Spleen (tissue), 11 donors: Measurements from ENCODE around the gene TMEM175. TPM values are rescaled to one million over a fixed set of nuclear protein-coding genes. Genes with fewer than 3 reads are reported as not detected.

Experiments used
- DNase-seq: peaks from one replicate; pipeline ENCODE4 v3.0.0-alpha.2; 2020
- H3K27ac ChIP-seq, 8 donors: fragments of 200-600 bp; sonication (generic) in 7 of 8; 1 replicate in 4 of 8; 2 replicates in 4 of 8; pipeline versions ENCODE4 v1.5.0 to v1.8.0; 2016 to 2021; ENCODE audit warnings: inconsistent platforms in 4 of 8, mild to moderate bottlenecking in 4 of 8, moderate library complexity in 1 of 8
- H3K27me3 ChIP-seq, 7 donors: fragments of 200-600 bp; sonication (generic) in 6 of 7; replicated peaks in 1 of 7; 1 replicate in 4 of 7; 2 replicates in 3 of 7; pipeline versions ENCODE4 v1.5.0 to v1.8.0; 2016 to 2021; ENCODE audit warnings: inconsistent platforms in 3 of 7, mild to moderate bottlenecking in 1 of 7
- H3K36me3 ChIP-seq, 6 donors: fragments of 200-600 bp; sonication (generic) in 5 of 6; 1 replicate in 4 of 6; 2 replicates in 2 of 6; pipeline versions ENCODE4 v1.5.0 to v1.8.0; 2016 to 2021; ENCODE audit warnings: inconsistent platforms in 2 of 6
- H3K4me1 ChIP-seq, 6 donors: fragments of 200-600 bp; sonication (generic) in 5 of 6; 1 replicate in 3 of 6; 2 replicates in 3 of 6; pipeline versions ENCODE4 v1.5.0 to v1.8.0; 2016 to 2021; ENCODE audit warnings: inconsistent platforms in 3 of 6
- H3K4me3 ChIP-seq, 8 donors: fragments of 200-600 bp; sonication (generic) in 7 of 8; 1 replicate in 4 of 8; 2 replicates in 4 of 8; pipeline versions ENCODE4 v1.5.0 to v1.8.0; 2016 to 2021; ENCODE audit warnings: inconsistent platforms in 4 of 8, mild to moderate bottlenecking in 4 of 8, moderate library complexity in 2 of 8
- H3K9me3 ChIP-seq, 8 donors: fragments of 200-600 bp; sonication (generic) in 7 of 8; 1 replicate in 4 of 8; 2 replicates in 4 of 8; pipeline versions ENCODE4 v1.5.0 to v1.8.0; 2016 to 2021; ENCODE audit warnings: inconsistent platforms in 4 of 8
- CTCF ChIP-seq, 11 experiments: fragments of 200-600 bp in 7 of 11; fragments of 450-650 bp in 4 of 11; sonication (generic) in 4 of 11; IDR thresholded peaks in 8 of 11; conservative IDR thresholded peaks in 3 of 11; 1 replicate in 7 of 11; 2 replicates in 4 of 11; pipeline versions ENCODE4 v1.4.0 to v1.8.0; 2016 to 2021; ENCODE audit warnings: antibody characterized with exemption in 11 of 11, inconsistent platforms in 4 of 11, mild to moderate bottlenecking in 1 of 11
- POLR2A ChIP-seq, 3 donors: fragments of 450-650 bp; IDR thresholded peaks; one replicate each; pipeline ENCODE4 v1.5.1; 2017; ENCODE audit warnings: antibody characterized with exemption in 3 of 3, mild to moderate bottlenecking in 1 of 3
- POLR2AphosphoS5 ChIP-seq, 3 donors: sonication (generic); formaldehyde crosslinking; IDR thresholded peaks; one replicate each; pipeline ENCODE4 v1.5.1; 2017; ENCODE audit warnings: antibody characterized with exemption in 3 of 3
- WGBS, 5 donors: extraction: QIAGEN DNeasy Blood & Tissue Kit in 3 of 5; methylation state at CpG; one replicate each; pipeline versions ENCODE4 v1.1.5 to v1.1.7; 2013 to 2018; 5-methylcytosine and 5-hydroxymethylcytosine counted together
- intact Hi-C: fragments of 100-400 bp; cut with DNase I; formaldehyde crosslinking; loops from one replicate; pipeline ENCODE4 v1.15.0; 2023; ENCODE audit warnings: low total_unique reads
- polyA plus RNA-seq, 3 donors: library from polyadenylated mRNA; stranded (reverse); fragments of 200-250 nt; gene quantifications; one replicate each; pipeline ENCODE4 v1.2.1, GENCODE V29; 2013
- total RNA-seq, 7 donors: library from RNA; depleted of rRNA in 3 of 7; stranded (reverse); fragments of >200 nt in 3 of 7; fragmentation: NEBNext Ultra II Directional in 4 of 7; extraction: Animal tissue kit (Norgen Biotek cat#: 25700) in 4 of 7; gene quantifications; one replicate each; pipeline versions ENCODE4 v1.1.0 to v1.2.1, GENCODE V29; 2016 to 2021
- donor health status: healthy with polysubstance abuse.
- donor health status: DM: no; HTN: no; CAD: no; lungs with moderate emphysema.
- donor health status: DM: no; HTN: no; CAD: no.
- donor health status: Bipolar disorder and iron deficiency.
- donor health status: healthy.
- donor health status: DM: no; HTN: no; CAD: no.
- donor health status: DM: yes; HTN: yes; CAD: no.

Gene TMEM175
- total and polyA plus RNA-seq, 10 donors = 38.2 to 83.9 (median 60.4) TPM

- WGBS, 5 donors = 94 to 95% (median 95%) methylated on average over 6 to 12 of the region's 12 CpGs
- H3K27me3 ChIP-seq = no peaks in the 10 kb centered on the region
- no peaks in the 10 kb centered on the region for H3K9me3 ChIP-seq
- DNase-seq = peak; percentile 54
- no peak overlapping the region for H3K27ac ChIP-seq
- no peak for TF ChIP-seq CTCF (IDR thresholded peaks at IDR 0.05 in 8 of 11, conservative IDR thresholded peaks at IDR 0.05 in 3 of 11)
- no peak for TF ChIP-seq POLR2A (IDR thresholded peaks at IDR 0.05)
- TF ChIP-seq POLR2AphosphoS5 (IDR thresholded peaks at IDR 0.05) = no peak
- H3K4me3 ChIP-seq = no peak overlapping the region
- intact Hi-C loops = no loop called here
- H3K36me3 ChIP-seq = peaks cover 0 to 87% (median 47%) of the 10 kb centered on the region in 6 donors
- H3K4me1 ChIP-seq = peaks cover 0 to 28% (median 12%) of the 10 kb centered on the region in 6 donors
Measured at GRCh38 chr4:909821-910220, 22.4 kb upstream of the TMEM175 start.

- peaks cover 0 to 80% (median 44%) of the 10 kb centered on the region in 6 donors for H3K36me3 ChIP-seq
- 95 to 97% (median 96%) methylated on average over 19 to 26 of the region's 26 CpGs for WGBS, 5 donors
- H3K4me3 ChIP-seq = no peak overlapping the region
- peaks cover 5 to 35% (median 18%) of the 10 kb centered on the region in 6 donors for H3K4me1 ChIP-seq
- H3K9me3 ChIP-seq = no peaks in the 10 kb centered on the region
- no peaks in the 10 kb centered on the region for H3K27me3 ChIP-seq
- peak; percentile 52 for DNase-seq
- no peak overlapping the region for H3K27ac ChIP-seq
- intact Hi-C loops = no loop called here
- TF ChIP-seq POLR2A (IDR thresholded peaks at IDR 0.05) = no peak
- peak in 1 of 3 donors; percentile 42 for TF ChIP-seq POLR2AphosphoS5 (IDR thresholded peaks at IDR 0.05)
Measured at GRCh38 chr4:910366-911091, 21.7 kb upstream of the TMEM175 start.

- Histone ChIP-seq H3K27me3 (no peaks in the 10 kb centered on the region), H3K36me3 (peaks cover 0 to 73% (median 44%) of the 10 kb centered on the region in 6 donors), H3K9me3 (no peaks in the 10 kb centered on the region), H3K4me3 (no peak overlapping the region), H3K4me1 (peaks cover 8 to 42% (median 25%) of the 10 kb centered on the region in 6 donors), H3K27ac (no peak overlapping the region)
- intact Hi-C loops = no loop called here
- WGBS, 5 donors = 94 to 98% (median 97%) methylated on average over 5 to 23 of the region's 23 CpGs
- TF ChIP-seq CTCF (IDR thresholded peaks at IDR 0.05 in 8 of 11, conservative IDR thresholded peaks at IDR 0.05 in 3 of 11) (no peak), POLR2A (IDR thresholded peaks at IDR 0.05) (no peak), POLR2AphosphoS5 (IDR thresholded peaks at IDR 0.05) (peak in 1 of 3 donors; percentile 10)
- peak; percentile 65 for DNase-seq
Measured at GRCh38 chr4:911221-911751, 21.0 kb upstream of the TMEM175 start.

- Histone ChIP-seq H3K27me3 (no peaks in the 10 kb centered on the region), H3K4me1 (peaks cover 8 to 49% (median 30%) of the 10 kb centered on the region in 6 donors), H3K4me3 (no peak overlapping the region), H3K36me3 (peaks cover 0 to 66% (median 44%) of the 10 kb centered on the region in 6 donors), H3K9me3 (no peaks in the 10 kb centered on the region), H3K27ac (no peak overlapping the region)
- TF ChIP-seq POLR2A (IDR thresholded peaks at IDR 0.05) (no peak), POLR2AphosphoS5 (IDR thresholded peaks at IDR 0.05) (peak in 1 of 3 donors; percentile 28)
- intact Hi-C loops = no loop called here
- peak; percentile 64 for DNase-seq
- 93 to 98% (median 96%) methylated on average over 27 to 29 of the region's 29 CpGs for WGBS, 5 donors
Measured at GRCh38 chr4:911871-912490, 20.3 kb upstream of the TMEM175 start.
